Stimulated activated CD8-positive, alpha-beta memory T cell treated with anti-CD3 and anti-CD28 coated beads, Interleukin-7, amount 100 ng/mL, for 1 hour (primary cell): ENCODE measurements around the gene PPP1R7.
"Not testable (repeated sequence)": the region's sequence is repeated elsewhere in the genome, so short reads cannot be mapped to it uniquely, and the experiment has no call there.

Source experiments
- DNase-seq, 2 donors: peaks; one replicate each; pipeline ENCODE4 v3.0.0-alpha.2; 2020; ENCODE audit warnings: low read depth in 2 of 2

The PPP1R7 gene

DNA sequence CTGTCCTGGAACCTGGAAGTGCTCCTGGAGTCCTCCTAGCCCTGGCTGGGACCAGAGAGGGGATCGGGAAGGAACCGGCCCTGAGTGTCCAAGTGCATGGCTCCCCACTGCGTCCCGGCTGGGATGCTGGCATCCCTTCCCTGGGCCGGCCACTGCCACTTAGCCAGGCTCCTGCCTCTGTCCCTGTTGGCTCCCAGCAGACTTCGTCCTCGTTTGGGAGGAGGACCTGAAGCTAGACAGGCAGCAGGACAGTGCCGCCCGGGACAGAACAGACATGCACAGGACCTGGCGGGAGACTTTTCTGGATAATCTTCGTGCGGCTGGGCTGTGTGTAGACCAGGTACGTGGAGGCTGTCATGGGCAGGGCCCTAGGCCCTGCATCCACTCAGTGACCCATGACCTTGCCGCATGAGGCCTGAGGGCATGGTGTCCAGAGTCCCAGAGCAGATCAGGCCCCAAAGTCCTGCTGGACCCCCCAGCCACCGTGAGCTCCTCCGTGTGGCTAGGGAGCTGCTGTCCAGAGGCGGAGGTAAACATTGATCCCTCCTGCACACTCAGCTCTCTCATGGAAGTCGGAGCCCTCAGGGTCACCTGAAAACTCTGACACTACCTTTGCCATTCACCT lies 45.4 kb downstream of the PPP1R7 start:
- no peak for DNase-seq

GRCh38 chr2:241197246-241197645 lies 47.0 kb downstream of the PPP1R7 start:
- not testable (repeated sequence) for DNase-seq

DNA sequence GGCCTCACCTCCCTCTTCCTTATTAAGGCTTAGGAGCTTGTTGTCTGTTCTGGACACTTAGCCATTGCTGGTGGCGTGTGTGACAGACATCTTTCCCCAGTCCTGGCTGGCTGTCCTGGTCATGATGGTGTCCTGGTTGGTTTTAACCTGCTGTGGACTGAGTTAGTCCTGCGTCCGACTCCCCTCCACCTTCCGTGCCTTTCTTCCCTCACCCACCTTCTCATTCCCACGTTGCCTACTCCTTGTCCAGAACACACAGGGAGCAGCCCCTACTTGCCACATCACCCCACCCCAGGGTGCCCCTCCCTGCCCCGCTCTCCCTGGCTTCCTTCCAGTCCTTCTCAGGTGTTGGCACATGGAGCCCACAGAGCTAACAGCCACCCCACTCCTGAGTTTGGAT lies 47.7 kb downstream of the PPP1R7 start:
- DNase-seq = no peak

- no peak for DNase-seq
Measured at GRCh38 chr2:241198381-241199279, 48.4 kb downstream of the PPP1R7 start.

- DNase-seq = no peak
Measured at GRCh38 chr2:241199286-241199685, 49.0 kb downstream of the PPP1R7 start.

DNA sequence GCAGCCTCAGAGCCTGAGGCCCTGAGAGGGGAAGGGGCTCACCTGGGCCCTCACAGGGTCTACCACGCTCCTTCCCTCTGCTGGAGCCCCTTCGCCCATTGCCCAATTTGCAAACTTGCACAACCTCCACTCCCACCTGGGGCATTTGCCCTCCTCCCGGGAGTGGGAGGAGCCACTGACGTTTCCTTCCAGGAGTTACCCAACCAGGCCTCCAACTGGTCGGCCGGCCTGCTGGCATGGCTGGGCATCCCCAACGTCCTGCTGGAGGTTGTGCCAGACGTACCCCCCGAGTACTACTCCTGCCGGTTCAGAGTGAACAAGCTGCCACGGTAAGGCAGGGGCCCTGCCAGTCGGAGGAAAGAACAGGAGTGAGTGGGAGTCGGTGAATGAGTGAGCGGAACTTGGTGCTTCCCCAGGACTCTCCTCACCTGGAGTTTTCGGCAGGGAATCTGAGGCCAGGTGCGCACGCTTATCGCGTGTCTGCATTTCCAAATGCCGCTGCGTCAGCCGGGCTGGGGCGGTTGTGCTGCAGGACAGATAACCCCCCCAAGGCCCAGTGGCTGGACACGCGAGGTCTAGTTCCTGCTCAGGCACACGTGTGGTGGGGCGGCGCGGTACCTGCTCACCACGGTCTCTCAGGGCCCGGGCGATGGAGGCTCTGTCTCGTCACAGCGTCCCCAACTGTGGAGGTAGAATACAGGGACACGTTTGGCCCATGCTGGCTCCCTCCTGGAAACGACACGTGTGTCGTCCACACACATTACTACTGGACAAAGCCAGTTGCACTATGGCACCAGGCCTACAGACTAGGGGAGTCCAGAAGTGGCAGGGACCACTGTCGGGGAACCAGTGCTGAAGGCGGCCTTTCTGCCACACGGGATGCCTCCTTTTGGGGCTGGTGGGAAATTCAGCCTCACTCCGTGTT lies 49.9 kb downstream of the PPP1R7 start:
- DNase-seq = no peak

DNA sequence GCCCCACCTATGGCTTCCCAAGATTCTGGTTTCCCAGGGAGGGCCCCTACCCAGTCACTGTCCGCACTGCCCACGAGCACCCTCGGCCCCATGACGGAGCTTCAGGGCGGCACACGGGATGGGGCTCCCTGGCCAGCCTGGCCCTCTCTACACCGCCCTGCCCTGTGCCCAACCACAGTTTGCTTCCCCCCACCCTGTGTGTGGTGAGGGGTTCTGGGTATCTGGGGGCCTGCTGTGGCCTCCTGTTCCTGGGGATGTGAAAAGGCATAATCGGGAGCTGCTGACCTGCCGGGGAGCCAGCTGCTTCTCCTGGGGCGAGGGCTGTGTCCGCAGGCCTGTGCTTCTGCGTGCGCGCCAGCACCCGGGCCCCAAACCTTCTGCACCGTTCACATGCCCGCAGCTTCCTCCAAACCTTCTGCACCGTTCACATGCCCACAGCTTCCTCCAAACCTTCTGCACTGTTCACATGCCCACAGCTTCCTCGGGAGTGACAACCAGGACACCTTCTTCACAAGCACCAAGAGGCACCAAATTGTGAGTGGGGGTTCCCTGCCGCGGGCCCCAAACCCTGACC lies 50.6 kb downstream of the PPP1R7 start:
- DNase-seq = no peak

DNA sequence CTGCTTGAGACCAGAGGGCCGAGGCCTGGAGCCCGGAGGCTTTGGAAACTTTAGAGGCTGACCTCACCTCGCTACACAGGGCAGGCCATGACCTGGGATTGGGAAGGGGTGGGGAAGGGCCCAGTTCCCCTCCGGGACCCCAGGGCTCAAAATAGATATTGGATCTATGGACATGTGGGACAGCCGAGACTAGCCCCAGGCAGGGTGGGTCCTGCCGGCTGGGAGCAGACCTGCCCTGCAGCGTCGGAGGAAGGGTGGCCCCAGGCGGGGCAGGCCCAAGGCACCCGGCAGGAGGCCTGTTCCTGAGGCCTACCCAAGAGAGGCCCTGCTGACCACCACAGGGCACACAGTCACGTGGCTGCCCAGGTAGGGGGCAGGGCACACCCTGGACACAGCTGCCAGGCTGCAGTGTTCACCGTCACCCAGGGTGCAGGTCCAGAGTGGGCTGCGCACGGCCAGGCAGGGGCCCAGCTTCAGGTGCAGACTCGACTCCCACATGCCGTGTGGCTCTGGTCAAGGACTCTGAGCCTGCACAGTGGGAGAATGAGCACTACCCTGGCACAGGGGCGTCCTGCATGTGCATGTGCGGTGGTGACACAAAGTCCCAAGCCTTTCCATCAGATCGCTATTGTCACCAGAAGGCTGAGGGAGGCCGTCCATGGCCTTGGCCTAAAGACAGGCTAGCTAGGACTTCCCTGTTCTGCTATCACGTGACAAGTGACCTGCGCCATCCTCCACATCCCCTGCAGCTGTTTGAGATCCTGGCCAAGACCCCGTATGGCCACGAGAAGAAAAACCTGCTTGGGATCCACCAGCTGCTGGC lies 51.4 kb downstream of the PPP1R7 start:
- DNase-seq = no peak

DNA sequence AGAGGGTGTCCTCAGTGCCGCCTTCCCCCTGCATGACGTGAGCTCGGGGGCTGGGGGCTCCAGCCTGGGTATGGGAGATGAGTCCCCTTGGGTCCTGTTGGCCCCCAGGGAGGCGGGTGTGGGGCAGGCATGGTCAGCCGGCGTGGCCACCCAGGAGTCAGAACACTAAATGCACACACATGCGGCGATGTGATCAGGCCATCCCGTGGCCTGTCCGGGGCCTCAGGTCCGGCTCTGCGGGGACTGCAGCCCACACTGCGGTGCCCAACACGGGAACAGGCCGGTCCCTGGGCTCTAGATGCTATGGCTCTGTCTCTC lies 52.0 kb downstream of the PPP1R7 start:
- DNase-seq = no peak

GRCh38 chr2:241202681-241203080 lies 52.4 kb downstream of the PPP1R7 start:
- no peak for DNase-seq

- no peak for DNase-seq
Measured at GRCh38 chr2:241203218-241204009, 53.1 kb downstream of the PPP1R7 start.

DNA sequence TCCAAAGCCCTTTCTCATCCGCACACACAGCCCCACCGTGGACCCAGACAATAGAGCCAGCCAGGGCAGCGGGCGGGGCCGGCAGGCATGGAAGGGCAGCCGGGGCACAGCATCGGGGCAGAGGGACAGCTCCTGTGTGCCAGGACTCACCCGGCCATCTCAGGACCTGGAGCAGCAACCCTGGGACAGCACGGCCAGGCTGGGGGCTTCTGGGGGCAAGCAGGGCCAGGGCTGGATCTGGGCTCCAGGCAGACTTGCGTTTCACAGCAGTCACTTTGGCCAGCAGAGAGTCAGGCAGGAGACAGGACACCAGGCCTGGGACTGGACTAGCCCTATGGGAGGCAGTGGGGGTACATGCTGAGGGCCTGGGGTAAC lies 53.7 kb downstream of the PPP1R7 start:
- DNase-seq = no peak

GRCh38 chr2:241204490-241204889 lies 54.2 kb downstream of the PPP1R7 start:
- DNase-seq = no peak

DNA sequence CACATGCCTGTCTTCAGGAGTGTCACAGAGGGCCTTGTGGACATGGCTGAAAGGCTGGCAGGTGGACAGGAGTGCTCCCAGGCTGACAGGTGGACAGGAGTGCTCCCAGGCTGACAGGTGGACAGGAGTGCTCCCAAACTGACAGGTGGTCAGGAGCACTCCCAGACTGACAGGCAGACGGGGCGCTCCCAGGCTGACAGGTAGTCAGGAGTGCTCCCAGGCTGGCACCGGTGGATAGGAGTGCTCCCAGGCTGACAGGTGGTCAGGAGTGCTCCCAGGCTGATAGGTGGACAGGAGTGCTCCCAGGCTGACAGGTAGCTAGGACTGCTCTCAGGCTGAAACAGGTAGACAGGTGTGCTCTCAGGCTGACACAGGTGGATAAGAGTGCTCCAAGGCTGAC lies 54.8 kb downstream of the PPP1R7 start:
- DNase-seq = no peak

- DNase-seq = no peak
Measured at GRCh38 chr2:241207151-241207550, 56.9 kb downstream of the PPP1R7 start.

DNA sequence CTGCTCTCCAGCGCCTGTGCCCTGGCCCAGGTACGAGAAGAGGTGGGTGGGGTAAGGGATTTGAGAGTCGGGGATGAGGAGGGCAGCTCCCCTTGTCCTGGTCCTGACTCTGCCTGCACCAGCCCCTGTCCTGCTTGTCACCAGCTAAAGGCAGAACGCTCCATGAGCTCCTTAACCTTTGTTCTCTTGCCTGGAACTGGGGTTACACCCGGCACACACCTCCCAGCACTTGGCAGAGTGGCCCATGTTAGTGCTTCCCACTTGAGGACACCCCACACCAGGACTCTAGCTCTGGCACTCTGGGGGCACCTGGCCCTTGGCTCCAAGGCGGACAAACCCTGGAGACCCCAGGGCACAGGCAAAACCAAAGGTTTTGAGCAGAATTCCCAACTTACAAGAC lies 57.4 kb downstream of the PPP1R7 start:
- no peak for DNase-seq

DNA sequence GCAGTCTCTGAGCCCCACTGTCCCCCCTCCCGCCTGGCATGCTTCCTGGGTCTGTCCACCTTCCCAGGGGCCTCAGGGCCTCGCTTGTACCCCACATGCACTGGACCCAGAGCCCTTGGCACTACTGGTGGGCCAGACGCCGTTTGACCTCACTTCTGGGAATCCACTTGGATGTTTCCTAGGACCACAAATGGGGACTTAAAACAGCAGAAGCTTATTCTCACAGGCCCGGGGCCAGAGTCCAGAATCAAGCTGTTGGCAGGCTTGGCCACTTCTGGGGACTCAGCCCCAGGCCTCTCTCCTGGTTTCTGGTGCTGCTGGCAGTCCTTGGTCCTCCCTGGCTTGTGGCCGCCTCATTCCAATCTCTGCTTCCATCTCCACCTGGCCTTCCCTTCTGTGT lies 57.8 kb downstream of the PPP1R7 start:
- DNase-seq = no peak

- no peak for DNase-seq
Measured at GRCh38 chr2:241209271-241209670, 59.0 kb downstream of the PPP1R7 start.

DNA sequence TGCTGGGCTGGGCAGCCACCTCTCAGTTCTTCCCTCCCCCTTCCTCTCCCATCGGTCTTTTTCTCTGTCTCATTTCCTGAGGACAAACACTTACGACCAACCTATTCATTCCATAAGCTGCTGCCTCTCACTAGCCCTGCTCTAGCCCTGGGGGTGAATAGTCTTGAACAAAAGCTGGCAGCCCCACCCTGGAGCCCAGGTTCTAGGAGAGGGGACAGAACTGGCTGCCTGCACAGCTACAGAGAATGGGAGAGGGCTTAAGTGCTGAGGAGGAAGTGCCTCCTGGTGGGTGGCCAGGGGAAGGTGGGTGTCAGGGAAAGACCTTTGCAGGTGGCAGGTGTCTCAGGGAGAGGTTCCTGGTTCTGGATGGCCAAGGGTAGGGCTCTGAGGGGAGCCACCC lies 61.0 kb downstream of the PPP1R7 start:
- DNase-seq = no peak

GRCh38 chr2:241213041-241213440 lies 62.8 kb downstream of the PPP1R7 start:
- no peak for DNase-seq
